Karpas-422 (cell line): Measurements from ENCODE around the gene CYSLTR2. TPM values are rescaled to one million over a fixed set of nuclear protein-coding genes. Genes with fewer than 3 reads are reported as not detected.

Experiments
- DNase-seq: peaks from one replicate; pipeline ENCODE4 v3.0.0-alpha.2; 2015
- H2AFZ ChIP-seq: fragments of 200-600 bp; sonication (generic); 2 replicates; pipeline ENCODE4 v1.6.1; 2014; ENCODE audit warnings: antibody characterized with exemption, low read length, mixed read lengths
- H3K27ac ChIP-seq: fragments of 200-600 bp; sonication (generic); 2 replicates; pipeline ENCODE4 v1.5.1; 2014; ENCODE audit warnings: mild to moderate bottlenecking, low read length, moderate library complexity
- H3K27me3 ChIP-seq: fragments of 200-600 bp; sonication (generic); 2 replicates; pipeline ENCODE4 v1.6.1; 2014; ENCODE audit warnings: low read length, mixed read lengths
- H3K36me3 ChIP-seq: fragments of 200-600 bp; sonication (generic); 2 replicates; pipeline ENCODE4 v1.6.1; 2014; ENCODE audit warnings: low read length, mixed read lengths; ENCODE audit not compliant: insufficient read depth
- H3K4me1 ChIP-seq: fragments of 200-600 bp; sonication (generic); 2 replicates; pipeline ENCODE4 v1.6.1; 2014; ENCODE audit warnings: mild to moderate bottlenecking, low read length, mixed read lengths
- H3K4me2 ChIP-seq: fragments of 200-600 bp; sonication (generic); 2 replicates; pipeline ENCODE4 v1.6.1; 2014; ENCODE audit warnings: low read length, low read depth, mild to moderate bottlenecking; ENCODE audit not compliant: poor library complexity, severe bottlenecking
- H3K4me3 ChIP-seq: fragments of 200-600 bp; sonication (generic); 2 replicates; pipeline ENCODE4 v1.5.1; 2014; ENCODE audit warnings: mild to moderate bottlenecking, antibody characterized with exemption, low read length, mixed read lengths
- H3K79me2 ChIP-seq: fragments of 200-600 bp; sonication (generic); 2 replicates; pipeline ENCODE4 v1.6.1; 2014; ENCODE audit warnings: mild to moderate bottlenecking, low read length, mixed read lengths
- H3K9ac ChIP-seq: fragments of 200-600 bp; sonication (generic); 2 replicates; pipeline ENCODE4 v1.6.0; 2014; ENCODE audit warnings: low read length
- H3K9me2 ChIP-seq: fragments of 200-600 bp; sonication (generic), shearing (Covaris generic); replicated peaks from 2 replicates; pipeline ENCODE4 v1.6.0; 2014; ENCODE audit warnings: mild to moderate bottlenecking, low read length, moderate library complexity; ENCODE audit not compliant: insufficient read depth
- H3K9me3 ChIP-seq: fragments of 300-700, 200-600 bp; sonication (generic); 2 replicates; pipeline ENCODE4 v1.6.1; 2014; ENCODE audit warnings: low read length, mixed read lengths
- H4K20me1 ChIP-seq: fragments of 200-600 bp; sonication (generic); 2 replicates; pipeline ENCODE4 v1.6.1; 2014; ENCODE audit warnings: mild to moderate bottlenecking, antibody characterized with exemption, low read length, low read depth; ENCODE audit not compliant: insufficient read depth
- total RNA-seq: library from RNA; depleted of rRNA; stranded (reverse); fragments of >200 nt; shearing (Covaris generic); gene quantifications from 2 replicates; pipeline ENCODE4 v1.2.3, GENCODE V29; 2014; ENCODE audit warnings: low replicate concordance; rRNA removed

Gene CYSLTR2
- total RNA-seq, 1 experiment from 2014 or later, result not detected

- Histone ChIP-seq H4K20me1 (no peaks in the 10 kb centered on the region), H3K9me2 (no peaks in the 10 kb centered on the region), H3K4me1 (peaks cover 6% of the 10 kb centered on the region; the same call in 1 of the 2 replicates), H3K36me3 (no peaks in the 10 kb centered on the region), H3K9ac (no peak overlapping the region), H3K9me3 (no peaks in the 10 kb centered on the region), H3K4me3 (no peak overlapping the region), H3K4me2 (no peak overlapping the region), H3K79me2 (no peaks in the 10 kb centered on the region), H2AFZ (no peak overlapping the region), H3K27me3 (no peaks in the 10 kb centered on the region), H3K27ac (no peak overlapping the region)
- DNase-seq, result no peak
These were observed 97.1 kb downstream of the CYSLTR2 start for GRCh38 chr13:48750588-48751383.

GRCh38 chr13:48760626-48761025, 106.9 kb downstream of the CYSLTR2 start:
- H3K9me2 ChIP-seq, result no peaks in the 10 kb centered on the region
- no peak for DNase-seq
- no peak overlapping the region for H3K9ac ChIP-seq
- no peaks in the 10 kb centered on the region for H3K36me3 ChIP-seq
- H3K27ac ChIP-seq, result no peak overlapping the region
- peaks cover 10% of the 10 kb centered on the region for H3K9me3 ChIP-seq
- no peaks in the 10 kb centered on the region for H3K79me2 ChIP-seq
- H3K4me2 ChIP-seq, result no peak overlapping the region
- no peaks in the 10 kb centered on the region for H4K20me1 ChIP-seq
- H3K4me1 ChIP-seq, result no peaks in the 10 kb centered on the region
- H3K27me3 ChIP-seq, result no peaks in the 10 kb centered on the region
- no peak overlapping the region for H2AFZ ChIP-seq
- no peak overlapping the region for H3K4me3 ChIP-seq

Other genes starting within 250 kb of the CYSLTR2 start
- not detected in 2 replicates for gene LPAR6, start 240.8 kb upstream of the CYSLTR2 start, total RNA-seq
- 20.2 and 25.6 TPM in 2 replicates for gene RCBTB2, start 120.8 kb upstream of the CYSLTR2 start, total RNA-seq